ENCODE data around the gene SORL1-AS1.
A peak's percentile ranks its signal among the peaks of the same experiment; 100 is the strongest.
"Not testable (repeated sequence)": the region's sequence is repeated elsewhere in the genome, so short reads cannot be mapped to it uniquely, and the experiment has no call there.

SORL1-AS1 gene

GRCh38 chr11:121482231-121483129 lies 29.7 kb upstream of the SORL1-AS1 start:
- no peaks in the 10 kb centered on the region for H3K9me3 Mint-ChIP-seq
- intact Hi-C loops (cut with micrococcal nuclease): no loop called here
- H3K4me1 Mint-ChIP-seq (ENCODE audit: low read depth): peaks cover 54% of the 10 kb centered on the region
- H3K4me3 Mint-ChIP-seq: no peak overlapping the region
- peaks cover 41% of the 10 kb centered on the region for H3K36me3 Mint-ChIP-seq (ENCODE audit: low read depth)
- peaks cover 12% of the 10 kb centered on the region for H3K27me3 Mint-ChIP-seq
- no peak overlapping the region for H3K27ac Mint-ChIP-seq

- H3K4me3 Mint-ChIP-seq; H3K9me3 Mint-ChIP-seq; intact Hi-C loops (cut with micrococcal nuclease); H3K27ac Mint-ChIP-seq: not testable (repeated sequence)
- peaks cover 12% of the 10 kb centered on the region for H3K27me3 Mint-ChIP-seq
- H3K36me3 Mint-ChIP-seq (ENCODE audit: low read depth): peaks cover 36% of the 10 kb centered on the region
- peaks cover 57% of the 10 kb centered on the region for H3K4me1 Mint-ChIP-seq (ENCODE audit: low read depth)
Observed at GRCh38 chr11:121481484-121482230, 28.9 kb upstream of the SORL1-AS1 start.

GRCh38 chr11:121479698-121480238 lies 27.0 kb upstream of the SORL1-AS1 start:
- H3K27ac Mint-ChIP-seq: peak overlapping the region; percentile 31

GRCh38 chr11:121478895-121479697 lies 26.3 kb upstream of the SORL1-AS1 start:
- peaks cover 24% of the 10 kb centered on the region for H3K36me3 Mint-ChIP-seq (ENCODE audit: low read depth)
- intact Hi-C loops (cut with micrococcal nuclease): no loop called here
- H3K27me3 Mint-ChIP-seq: peaks cover 13% of the 10 kb centered on the region
- H3K9me3 Mint-ChIP-seq: no peaks in the 10 kb centered on the region
- peak overlapping the region; percentile 31 for H3K27ac Mint-ChIP-seq
- no peak overlapping the region for H3K4me3 Mint-ChIP-seq
- peaks cover 54% of the 10 kb centered on the region for H3K4me1 Mint-ChIP-seq (ENCODE audit: low read depth)

More at GRCh38 chr11:121479698-121480238, 27.0 kb upstream of the SORL1-AS1 start:
- Mint-ChIP-seq H3K36me3 (ENCODE audit: low read depth) (peaks cover 31% of the 10 kb centered on the region), H3K4me3 (no peak overlapping the region), H3K9me3 (no peaks in the 10 kb centered on the region), H3K4me1 (ENCODE audit: low read depth) (peaks cover 59% of the 10 kb centered on the region), H3K27me3 (peaks cover 13% of the 10 kb centered on the region)
- intact Hi-C loops (cut with micrococcal nuclease): no loop called here

- peaks cover 49% of the 10 kb centered on the region for H3K4me1 Mint-ChIP-seq (ENCODE audit: low read depth)
- peaks cover 13% of the 10 kb centered on the region for H3K27me3 Mint-ChIP-seq
- intact Hi-C loops (cut with micrococcal nuclease): no loop called here
- no peak overlapping the region for H3K27ac Mint-ChIP-seq
- no peak overlapping the region for H3K4me3 Mint-ChIP-seq
- H3K9me3 Mint-ChIP-seq: no peaks in the 10 kb centered on the region
- H3K36me3 Mint-ChIP-seq (ENCODE audit: low read depth): peaks cover 26% of the 10 kb centered on the region
Observed at GRCh38 chr11:121478226-121478894, 25.6 kb upstream of the SORL1-AS1 start.

- no peak overlapping the region for H3K27ac Mint-ChIP-seq
- peaks cover 48% of the 10 kb centered on the region for H3K4me1 Mint-ChIP-seq (ENCODE audit: low read depth)
- peaks cover 9% of the 10 kb centered on the region for H3K27me3 Mint-ChIP-seq
- H3K36me3 Mint-ChIP-seq (ENCODE audit: low read depth): peaks cover 33% of the 10 kb centered on the region
- H3K4me3 Mint-ChIP-seq: no peak overlapping the region
- intact Hi-C loops (cut with micrococcal nuclease): no loop called here
- H3K9me3 Mint-ChIP-seq: no peaks in the 10 kb centered on the region
Observed at GRCh38 chr11:121476379-121477032, 23.7 kb upstream of the SORL1-AS1 start.

GRCh38 chr11:121474680-121475079 lies 21.9 kb upstream of the SORL1-AS1 start:
- intact Hi-C loops (cut with micrococcal nuclease): no loop called here
- H3K27ac Mint-ChIP-seq: no peak overlapping the region
- H3K4me1 Mint-ChIP-seq (ENCODE audit: low read depth): peaks cover 41% of the 10 kb centered on the region
- no peaks in the 10 kb centered on the region for H3K9me3 Mint-ChIP-seq
- H3K36me3 Mint-ChIP-seq (ENCODE audit: low read depth): peaks cover 51% of the 10 kb centered on the region
- H3K4me3 Mint-ChIP-seq: no peak overlapping the region
- H3K27me3 Mint-ChIP-seq: peaks cover 9% of the 10 kb centered on the region

- Mint-ChIP-seq H3K27me3 (peaks cover 1% of the 10 kb centered on the region), H3K36me3 (ENCODE audit: low read depth) (peaks cover 40% of the 10 kb centered on the region), H3K4me3 (no peak overlapping the region), H3K4me1 (ENCODE audit: low read depth) (peaks cover 41% of the 10 kb centered on the region), H3K9me3 (no peaks in the 10 kb centered on the region), H3K27ac (no peak overlapping the region)
- intact Hi-C loops (cut with micrococcal nuclease): no loop called here
Observed at GRCh38 chr11:121473064-121473777, 20.5 kb upstream of the SORL1-AS1 start.

- Mint-ChIP-seq H3K27me3 (peaks cover 1% of the 10 kb centered on the region), H3K9me3 (no peaks in the 10 kb centered on the region), H3K27ac (no peak overlapping the region), H3K4me3 (no peak overlapping the region), H3K36me3 (ENCODE audit: low read depth) (peaks cover 38% of the 10 kb centered on the region), H3K4me1 (ENCODE audit: low read depth) (peaks cover 50% of the 10 kb centered on the region)
- intact Hi-C loops (cut with micrococcal nuclease): no loop called here
Observed at GRCh38 chr11:121472312-121472711, 19.5 kb upstream of the SORL1-AS1 start.

- intact Hi-C loops (cut with micrococcal nuclease): no loop called here
- no peak overlapping the region for H3K4me3 Mint-ChIP-seq
- peaks cover 1% of the 10 kb centered on the region for H3K27me3 Mint-ChIP-seq
- no peaks in the 10 kb centered on the region for H3K9me3 Mint-ChIP-seq
- no peak overlapping the region for H3K27ac Mint-ChIP-seq
- H3K36me3 Mint-ChIP-seq (ENCODE audit: low read depth): peaks cover 32% of the 10 kb centered on the region
- peaks cover 52% of the 10 kb centered on the region for H3K4me1 Mint-ChIP-seq (ENCODE audit: low read depth)
Observed at GRCh38 chr11:121471167-121471566, 18.4 kb upstream of the SORL1-AS1 start.

GRCh38 chr11:121469910-121470309 lies 17.1 kb upstream of the SORL1-AS1 start:
- intact Hi-C loops (cut with micrococcal nuclease): no loop called here
- no peaks in the 10 kb centered on the region for H3K27me3 Mint-ChIP-seq
- no peak overlapping the region for H3K27ac Mint-ChIP-seq
- no peak overlapping the region for H3K4me3 Mint-ChIP-seq
- peaks cover 64% of the 10 kb centered on the region for H3K4me1 Mint-ChIP-seq (ENCODE audit: low read depth)
- peaks cover 32% of the 10 kb centered on the region for H3K36me3 Mint-ChIP-seq (ENCODE audit: low read depth)
- H3K9me3 Mint-ChIP-seq: no peaks in the 10 kb centered on the region

- Mint-ChIP-seq H3K4me1 (ENCODE audit: low read depth) (peaks cover 69% of the 10 kb centered on the region), H3K27me3 (no peaks in the 10 kb centered on the region), H3K36me3 (ENCODE audit: low read depth) (peaks cover 26% of the 10 kb centered on the region), H3K27ac (no peak overlapping the region), H3K9me3 (no peaks in the 10 kb centered on the region), H3K4me3 (no peak overlapping the region)
- intact Hi-C loops (cut with micrococcal nuclease): no loop called here
Observed at GRCh38 chr11:121467965-121468364, 15.2 kb upstream of the SORL1-AS1 start.
